Measurements from ENCODE around the gene GTF3C6. TPM values are rescaled to one million over a fixed set of nuclear protein-coding genes. Genes with fewer than 3 reads are reported as not detected.

Gene GTF3C6
- total and polyA plus RNA-seq, 10 of the 15 experiments (the other 5 are each of a cell fraction or from before 2014, with no cell fraction given) = 42.8 to 261 (median 116) TPM

DNA sequence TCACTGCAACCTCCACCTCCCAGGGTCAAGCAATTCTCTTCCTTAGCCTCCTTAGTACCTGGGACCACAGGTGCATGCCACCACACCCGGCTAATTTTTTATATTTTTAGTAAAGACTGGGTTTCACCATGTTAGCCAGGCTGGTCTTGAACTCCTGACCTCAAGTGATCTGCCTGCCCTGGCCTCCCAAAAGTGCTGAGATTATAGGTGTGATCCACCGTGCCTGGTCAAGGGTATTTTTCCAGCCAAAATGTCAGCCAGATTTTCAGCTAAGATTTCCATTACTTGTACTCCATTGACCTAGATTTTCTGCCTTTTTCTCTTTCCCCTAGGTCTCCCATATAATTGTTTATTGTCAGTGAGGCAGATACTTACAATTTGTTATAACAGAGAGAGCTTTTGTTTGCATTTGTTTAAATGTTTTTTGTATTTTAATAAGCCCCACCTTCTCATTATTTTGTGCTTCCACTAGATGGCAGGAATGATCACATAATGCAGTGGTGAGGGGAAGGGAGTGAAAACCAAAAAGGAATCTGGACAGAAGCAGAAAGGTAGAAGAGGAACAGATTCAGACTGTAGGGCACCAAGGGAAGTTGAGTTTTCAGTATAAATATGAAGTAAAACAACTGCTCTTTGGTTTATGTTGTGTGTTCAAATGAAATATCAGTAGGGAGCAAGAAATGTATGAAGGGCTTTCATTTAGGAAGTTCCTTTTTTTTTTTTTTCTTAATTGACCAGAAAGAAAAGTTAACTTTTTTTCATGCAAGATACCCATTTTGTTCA lies 53.0 kb downstream of the GTF3C6 start (continued):
- no peak for TF ChIP-seq ATF2 (IDR thresholded peaks at IDR 0.05; ENCODE audit: low read length)
- peak; percentile 72 for TF ChIP-seq SMC3 (IDR thresholded peaks at IDR 0.05; ENCODE audit: borderline replicate concordance, low read length)
- TF ChIP-seq GATAD2B (conservative IDR thresholded peaks at IDR 0.05; ENCODE audit: low read depth) = no peak
- TF ChIP-seq NR2C2 (IDR thresholded peaks at IDR 0.05; ENCODE audit: borderline replicate concordance, control insufficient read depth, insufficient read length, low read depth) = no peak
- no peak for TF ChIP-seq ZBTB4 (CRISPR knock-in tag; IDR thresholded peaks at IDR 0.05)
- TF ChIP-seq CTCF (IDR thresholded peaks at IDR 0.05 in 2 of 3, conservative IDR thresholded peaks at IDR 0.05 in 1 of 3; ENCODE audit: control insufficient read depth in 2 of 3, extremely low read depth in 1 of 3, insufficient read depth in 1 of 3, low read depth in 3 of 3, low read length in 3 of 3) = peak; percentile 51 to 75 (median 53); a peak in 5 of 6 replicates
- TF ChIP-seq CBFB (IDR thresholded peaks at IDR 0.05; ENCODE audit: low read depth) = no peak
- TF ChIP-seq JUNB (IDR thresholded peaks at IDR 0.05) = no peak

Measured in GM12878 (cell line).